HS-5 (cell line): ENCODE results near the gene MIER2.

Source experiments
- DNase-seq: peaks from one replicate; pipeline ENCODE4 v3.0.0-alpha.2; 2012; ENCODE audit warnings: low read depth

Gene MIER2

GRCh38 chr19:306151-306900 is 38.3 kb downstream of the MIER2 start:
- no peak for DNase-seq

DNA sequence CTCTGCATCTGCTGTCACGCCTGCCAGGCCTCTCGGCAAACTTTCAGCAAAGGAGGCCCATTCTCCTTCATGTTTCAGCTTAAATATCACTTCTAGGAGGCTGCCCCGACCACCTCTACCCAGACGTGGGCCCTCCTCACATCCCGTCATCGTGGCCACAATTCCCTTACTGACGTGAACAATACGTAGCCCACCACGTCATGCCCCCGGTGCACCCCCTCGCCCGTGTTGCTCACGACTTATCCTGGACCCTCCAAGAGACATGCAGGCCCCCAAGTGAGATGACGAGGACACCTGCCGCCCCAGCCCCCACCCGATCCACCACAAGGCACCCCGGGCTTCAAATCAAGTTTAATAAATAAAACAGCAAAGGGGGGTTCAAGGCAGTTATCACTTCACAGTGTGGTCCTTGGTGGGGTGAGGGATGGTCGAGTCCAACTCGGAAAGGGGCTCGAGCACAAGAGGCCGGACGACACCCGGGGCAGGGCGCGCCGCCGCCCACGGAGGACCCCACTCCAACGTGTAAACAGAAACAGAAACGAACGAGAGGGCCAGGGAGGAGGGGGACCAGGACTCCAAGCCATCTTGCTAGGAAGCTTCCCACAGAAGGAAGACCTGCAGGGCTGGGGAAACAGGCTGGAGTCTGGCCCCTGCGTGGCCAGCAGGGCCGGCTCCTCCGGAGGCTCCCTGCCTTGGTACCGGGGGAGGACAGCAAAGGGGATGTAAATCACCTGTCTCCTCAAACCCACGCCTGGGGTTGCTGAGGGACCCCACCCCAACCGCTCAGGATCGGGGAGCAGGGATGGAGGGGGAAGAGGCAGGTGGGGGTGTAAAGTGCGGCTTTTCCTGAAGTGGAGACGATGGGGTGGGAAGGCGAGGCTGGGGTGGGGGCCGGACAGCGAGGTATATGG is 39.1 kb downstream of the MIER2 start:
- no peak for DNase-seq

DNA sequence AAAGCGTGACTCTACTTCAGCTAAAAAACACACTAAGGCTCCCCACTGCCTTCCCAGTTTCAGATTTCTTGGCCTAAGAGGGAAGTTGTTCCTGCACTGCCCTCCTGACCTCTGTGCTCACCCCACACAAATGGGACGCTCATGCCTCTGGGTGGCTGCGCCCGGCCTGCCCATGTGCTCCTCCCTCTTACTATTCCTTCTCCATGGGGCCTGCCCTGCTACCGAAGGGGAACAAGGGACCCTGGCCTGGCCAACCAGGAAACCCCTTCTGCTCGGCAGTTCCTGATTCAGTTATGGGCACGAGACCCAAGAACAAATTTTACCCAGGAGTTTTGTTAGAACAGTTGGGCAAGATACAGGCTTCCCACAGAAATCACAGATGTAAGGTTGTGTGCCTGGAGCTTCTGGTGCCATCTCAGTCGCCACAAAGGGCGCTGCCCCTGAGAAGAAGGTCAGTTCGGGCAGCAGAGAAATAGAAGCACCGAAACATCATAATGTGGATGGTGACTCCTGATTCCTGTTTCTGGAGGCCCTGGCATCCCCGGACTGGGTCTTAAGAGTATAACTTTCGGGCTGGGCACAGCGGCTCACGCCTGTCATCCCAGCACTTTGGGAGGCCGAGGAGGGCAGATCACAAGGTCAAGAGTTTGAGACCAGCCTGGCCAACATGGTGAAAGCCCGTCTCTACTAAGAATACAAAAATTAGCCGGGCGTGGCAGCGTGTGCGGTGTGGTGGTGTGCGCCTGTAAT is 47.9 kb downstream of the MIER2 start:
- DNase-seq = no peak

DNA sequence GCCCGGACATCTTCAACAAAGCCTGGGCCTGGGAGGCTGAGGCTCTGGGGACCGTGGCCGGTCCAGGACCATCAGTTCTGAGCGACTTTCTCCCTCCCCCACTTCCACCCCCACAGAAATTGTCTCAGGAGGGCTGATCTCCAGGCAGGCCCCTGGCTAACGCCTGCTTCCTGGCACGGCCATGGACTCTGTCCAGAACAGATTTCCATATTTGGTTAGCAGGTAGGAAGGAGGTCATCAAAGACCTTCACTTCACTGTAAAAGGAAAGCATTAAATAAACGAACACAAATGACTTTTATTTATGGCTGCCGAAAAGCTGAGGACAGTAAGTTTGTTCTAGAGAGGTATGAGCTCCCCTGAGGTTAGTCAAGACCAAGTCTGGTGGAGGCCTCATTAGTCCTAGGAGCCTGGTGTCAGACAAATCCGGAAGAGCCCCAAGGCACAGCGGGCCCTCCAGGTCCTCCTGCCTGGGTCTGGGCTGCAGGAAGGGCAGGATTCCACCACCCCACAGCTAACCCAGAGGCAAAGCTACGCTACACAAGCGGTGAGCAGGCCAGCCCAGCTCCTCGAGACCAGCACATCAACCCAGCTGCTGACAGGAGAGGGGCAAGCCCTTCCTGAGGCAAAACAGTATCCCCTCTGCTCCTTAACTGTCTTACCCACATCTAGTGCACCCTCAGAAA is 48.8 kb downstream of the MIER2 start:
- no peak for DNase-seq

GRCh38 chr19:294946-295686 is 49.5 kb downstream of the MIER2 start:
- no peak for DNase-seq

GRCh38 chr19:294341-294945 is 50.2 kb downstream of the MIER2 start:
- no peak for DNase-seq

- no peak for DNase-seq
Measured at GRCh38 chr19:293436-294110, 51.0 kb downstream of the MIER2 start.

DNA sequence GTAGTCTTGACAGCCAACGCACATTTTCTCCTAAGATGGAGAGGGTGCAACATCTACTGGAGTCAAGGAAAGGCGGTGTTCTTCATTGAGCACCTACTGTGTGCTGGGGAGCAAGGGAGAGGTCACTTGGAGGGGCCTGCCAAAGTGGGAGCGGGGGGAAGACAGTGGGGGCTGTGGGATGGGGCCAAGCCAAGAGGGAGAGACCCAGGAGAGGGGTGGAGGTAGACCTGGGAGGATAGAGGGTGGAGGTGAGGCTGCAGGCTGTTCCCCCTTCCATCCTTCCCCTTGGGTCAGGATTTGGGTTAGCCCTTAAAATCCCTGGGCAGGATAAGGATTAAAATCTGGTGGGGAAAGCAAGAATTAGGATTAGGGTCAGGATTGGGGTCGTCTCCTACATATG is 51.6 kb downstream of the MIER2 start:
- no peak for DNase-seq

GRCh38 chr19:292281-292884 is 52.2 kb downstream of the MIER2 start:
- DNase-seq = no peak

- no peak for DNase-seq
Measured at GRCh38 chr19:291561-292280, 52.9 kb downstream of the MIER2 start.

GRCh38 chr19:291006-291521 is 53.5 kb downstream of the MIER2 start, which contains the start of gene PLPP2:
TSS of gene PLPP2 (minus strand) at chr19:291403. CDS start at chr19:291336, 67 bp downstream.
- DNase-seq = no peak

DNA sequence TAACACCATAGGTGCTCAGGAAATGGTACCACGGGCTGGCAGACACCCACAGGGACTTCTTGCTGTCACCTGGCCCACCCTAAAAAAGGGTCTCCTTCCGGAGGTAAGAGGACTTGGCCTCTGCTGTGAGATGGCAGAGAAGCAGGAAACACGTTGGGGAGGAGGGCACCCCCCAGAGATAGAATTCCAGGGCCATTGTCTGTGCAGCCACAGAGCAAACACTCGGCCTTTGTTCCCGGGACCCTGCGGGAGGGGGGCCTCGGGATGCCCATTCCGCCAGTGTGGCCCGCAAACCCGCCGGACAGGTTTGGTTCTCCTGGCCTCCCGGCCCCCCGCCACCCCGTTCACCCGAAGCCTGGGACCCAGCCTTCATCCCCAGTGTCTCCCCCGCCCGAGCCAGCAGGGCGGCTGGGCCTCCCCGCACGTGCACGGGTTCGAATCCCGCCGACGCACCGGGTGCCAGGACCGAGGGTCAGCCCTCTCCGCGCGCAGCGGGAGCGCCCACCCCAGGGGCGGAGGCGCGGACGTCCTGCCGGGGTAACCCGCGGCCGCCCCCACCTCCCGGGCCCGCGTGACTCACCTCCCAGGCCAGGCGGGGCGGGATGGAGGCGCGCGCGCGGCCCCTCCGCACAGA is 54.1 kb downstream of the MIER2 start:
- DNase-seq = no peak

DNA sequence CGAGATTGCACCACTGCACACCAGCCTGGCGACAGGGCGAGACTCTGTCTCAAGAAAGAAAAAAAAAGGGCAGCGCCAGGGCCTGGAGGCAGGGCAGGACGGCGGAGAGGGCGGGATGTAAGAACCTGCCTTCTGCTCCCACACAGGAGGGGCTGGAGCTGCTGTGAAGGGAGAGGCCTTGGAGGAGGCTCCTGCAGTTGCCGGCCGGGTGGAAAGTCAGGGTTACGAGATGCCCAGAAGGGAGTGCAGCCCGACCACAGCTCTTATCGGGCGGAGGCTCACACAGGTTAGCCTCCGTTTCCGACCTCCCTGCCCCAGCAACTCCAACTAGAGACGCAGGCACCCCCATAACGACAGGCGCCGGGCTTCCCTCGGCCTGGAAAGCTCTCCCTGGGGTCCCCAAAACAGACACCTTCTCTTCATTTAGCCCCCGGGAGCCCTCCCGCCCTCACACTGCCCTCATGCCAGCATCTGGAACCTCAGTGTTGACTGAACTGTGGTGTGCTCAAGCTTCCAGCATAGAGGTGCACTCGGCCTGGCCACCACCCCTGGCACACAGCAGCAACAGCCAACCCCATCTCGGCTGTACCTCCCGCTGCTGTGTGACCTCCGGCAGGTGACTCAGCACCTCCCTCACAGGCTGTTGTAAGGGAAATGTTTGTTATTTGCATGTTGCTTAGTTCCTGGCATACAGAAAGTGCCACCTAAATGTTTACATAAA is 54.8 kb downstream of the MIER2 start:
- DNase-seq = peak; percentile 29

DNA sequence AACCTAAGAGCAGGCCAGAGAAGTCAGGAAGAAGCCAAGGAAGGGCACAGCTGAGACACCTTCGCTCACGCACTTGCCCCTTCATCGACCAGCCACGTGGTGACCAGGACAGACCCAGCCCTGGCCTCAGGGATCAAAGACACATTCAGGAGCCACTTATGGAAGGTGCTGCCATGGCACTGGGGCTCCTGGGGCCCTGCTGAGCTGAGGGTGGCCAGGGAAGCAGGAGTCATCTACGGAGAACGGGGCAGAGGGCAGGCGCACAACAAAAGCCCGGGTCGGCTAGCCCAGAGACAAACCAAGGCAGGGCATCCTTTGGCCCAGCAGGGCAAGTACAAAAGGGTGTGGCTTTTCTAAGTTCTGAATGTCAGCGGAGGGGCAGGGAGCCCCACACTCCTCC is 55.7 kb downstream of the MIER2 start:
- DNase-seq = no peak

GRCh38 chr19:287381-287871 is 57.2 kb downstream of the MIER2 start:
- DNase-seq = no peak

GRCh38 chr19:283395-283794 is 61.2 kb downstream of the MIER2 start:
- no peak for DNase-seq

- no peak for DNase-seq
Measured at GRCh38 chr19:282501-282900, 62.1 kb downstream of the MIER2 start.
